Measurements from ENCODE around the gene DNAJB6. TPM values are rescaled to one million over a fixed set of nuclear protein-coding genes. Genes with fewer than 3 reads are reported as not detected.
"Not testable (repeated sequence)": the region's sequence is repeated elsewhere in the genome, so short reads cannot be mapped to it uniquely, and the experiment has no call there.

Gene DNAJB6
- total and polyA plus RNA-seq, 5 donors from 2014 or later: 115 to 250 (median 121) TPM

GRCh38 chr7:157310676-157311185 is 26.1 kb upstream of the DNAJB6 start:
- H3K36me3 Mint-ChIP-seq: no peaks in the 10 kb centered on the region
- H3K27ac Mint-ChIP-seq: peak overlapping the region in 1 of 3 donors; percentile 7
- H3K9me3 ChIP-seq (ENCODE audit: control insufficient read depth in 2 of 2, low read length in 2 of 2): no peaks in the 10 kb centered on the region
- no peak overlapping the region for H3K27ac ChIP-seq (ENCODE audit: insufficient read depth, low read length, poor library complexity, severe bottlenecking)
- no peak overlapping the region for H3K4me3 ChIP-seq (ENCODE audit: low read depth, low read length)
- no peaks in the 10 kb centered on the region for H3K36me3 ChIP-seq (ENCODE audit: control insufficient read depth, insufficient read depth, low read length)
- H3K4me3 Mint-ChIP-seq: no peak overlapping the region
- no peak for DNase-seq
- peaks cover 3% of the 10 kb centered on the region for H3K4me1 ChIP-seq (ENCODE audit: control insufficient read depth, insufficient read depth, low read length, poor library complexity, severe bottlenecking)
- peaks cover 9% of the 10 kb centered on the region for H3K27me3 Mint-ChIP-seq
- H3K27me3 ChIP-seq (ENCODE audit: control insufficient read depth, insufficient read depth, low read length): no peaks in the 10 kb centered on the region
- H3K9me3 Mint-ChIP-seq: no peaks in the 10 kb centered on the region
- H3K4me1 Mint-ChIP-seq: peaks cover 0 to 15% (median 4%) of the 10 kb centered on the region in 4 donors
- ATAC-seq (ENCODE audit: low read depth in 2 of 2): no peak

DNA sequence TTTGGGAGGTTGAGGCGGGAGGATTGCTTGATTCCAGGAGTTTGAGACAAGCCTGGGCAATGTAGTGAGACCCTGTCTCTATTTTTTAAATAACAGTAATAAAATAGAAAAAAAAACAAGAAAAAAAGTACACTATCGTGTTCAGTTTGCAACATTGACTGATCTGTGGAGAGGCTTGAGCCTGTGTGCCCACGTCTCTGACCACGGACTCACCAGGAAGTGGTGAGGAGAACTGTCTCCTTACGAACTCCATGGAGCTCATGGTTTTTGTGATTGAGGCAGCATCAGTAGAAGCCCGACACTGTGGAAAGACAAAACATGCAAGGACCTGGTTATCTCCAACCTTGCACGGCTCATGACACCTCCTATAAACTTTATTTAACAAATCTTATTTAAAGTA is 23.9 kb upstream of the DNAJB6 start:
- Mint-ChIP-seq H3K27ac (no peak overlapping the region), H3K4me3 (no peak overlapping the region), H3K36me3 (no peaks in the 10 kb centered on the region), H3K4me1 (peaks cover 0 to 2% (median under 1%) of the 10 kb centered on the region in 4 donors), H3K27me3 (peaks cover 8% of the 10 kb centered on the region), H3K9me3 (no peaks in the 10 kb centered on the region)
- Histone ChIP-seq H3K4me3 (ENCODE audit: low read depth, low read length) (no peak overlapping the region), H3K4me1 (ENCODE audit: control insufficient read depth, insufficient read depth, low read length, poor library complexity, severe bottlenecking) (no peaks in the 10 kb centered on the region), H3K27me3 (ENCODE audit: control insufficient read depth, insufficient read depth, low read length) (no peaks in the 10 kb centered on the region), H3K36me3 (ENCODE audit: control insufficient read depth, insufficient read depth, low read length) (no peaks in the 10 kb centered on the region), H3K27ac (ENCODE audit: insufficient read depth, low read length, poor library complexity, severe bottlenecking) (no peak overlapping the region), H3K9me3 (ENCODE audit: control insufficient read depth in 2 of 2, low read length in 2 of 2) (no peaks in the 10 kb centered on the region)
- no peak for DNase-seq
- ATAC-seq (ENCODE audit: low read depth in 2 of 2): no peak

GRCh38 chr7:157313645-157314044 is 23.2 kb upstream of the DNAJB6 start:
- Histone ChIP-seq H3K4me1 (ENCODE audit: control insufficient read depth, insufficient read depth, low read length, poor library complexity, severe bottlenecking) (no peaks in the 10 kb centered on the region), H3K27me3 (ENCODE audit: control insufficient read depth, insufficient read depth, low read length) (no peaks in the 10 kb centered on the region), H3K4me3 (ENCODE audit: low read depth, low read length) (no peak overlapping the region), H3K27ac (ENCODE audit: insufficient read depth, low read length, poor library complexity, severe bottlenecking) (no peak overlapping the region), H3K36me3 (ENCODE audit: control insufficient read depth, insufficient read depth, low read length) (no peaks in the 10 kb centered on the region), H3K9me3 (ENCODE audit: control insufficient read depth in 2 of 2, low read length in 2 of 2) (no peaks in the 10 kb centered on the region)
- no peak overlapping the region for H3K4me3 Mint-ChIP-seq
- no peaks in the 10 kb centered on the region for H3K9me3 Mint-ChIP-seq
- no peaks in the 10 kb centered on the region for H3K36me3 Mint-ChIP-seq
- DNase-seq (no peak), ATAC-seq (ENCODE audit: low read depth in 2 of 2) (no peak)
- peaks cover 8% of the 10 kb centered on the region for H3K27me3 Mint-ChIP-seq
- H3K4me1 Mint-ChIP-seq: peaks cover 0 to 2% (median 0%) of the 10 kb centered on the region in 4 donors
- no peak overlapping the region for H3K27ac Mint-ChIP-seq

DNA sequence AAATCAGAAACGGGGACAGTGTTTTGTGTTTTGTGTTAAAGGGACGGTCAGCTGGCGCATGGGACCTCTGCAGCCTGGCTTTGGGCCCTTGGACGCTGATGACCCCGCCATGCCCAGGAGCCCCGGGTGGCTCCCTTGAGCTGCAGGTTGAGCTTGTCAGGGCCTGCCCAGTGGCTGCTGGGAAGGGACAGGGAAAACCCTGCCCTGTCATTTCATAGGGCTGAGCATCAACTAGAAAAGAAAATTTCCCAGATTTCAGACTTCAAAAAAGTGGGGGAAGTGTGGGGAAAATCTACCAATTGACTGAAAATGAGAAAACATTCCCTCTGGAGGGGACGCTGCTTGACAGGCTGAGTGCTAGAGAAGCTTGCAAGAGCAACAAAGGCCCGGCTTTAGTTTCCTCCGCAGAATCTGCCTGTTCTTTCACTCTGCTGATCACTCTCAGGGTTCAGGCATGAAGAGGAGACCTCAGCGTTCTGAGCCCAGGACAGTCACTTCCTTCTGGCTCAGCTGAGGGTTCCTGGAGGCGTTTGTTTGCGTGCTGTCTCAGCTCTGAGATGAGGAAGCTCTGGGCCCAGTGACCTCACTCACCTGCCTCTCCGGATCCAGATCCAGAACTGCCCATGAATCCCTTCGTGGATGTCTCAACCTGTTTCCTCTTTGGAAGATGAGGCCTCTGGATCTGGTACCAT is 18.6 kb upstream of the DNAJB6 start:
- DNase-seq: no peak
- H3K27ac ChIP-seq (ENCODE audit: insufficient read depth, low read length, poor library complexity, severe bottlenecking): no peak overlapping the region
- no peak overlapping the region for H3K4me3 ChIP-seq (ENCODE audit: low read depth, low read length)
- peaks cover 4% of the 10 kb centered on the region for H3K27me3 Mint-ChIP-seq
- H3K36me3 ChIP-seq (ENCODE audit: control insufficient read depth, insufficient read depth, low read length): no peaks in the 10 kb centered on the region
- H3K9me3 Mint-ChIP-seq: no peaks in the 10 kb centered on the region
- ATAC-seq (ENCODE audit: low read depth in 2 of 2): peak in 1 of 2 donors; percentile 52
- no peaks in the 10 kb centered on the region for H3K36me3 Mint-ChIP-seq
- H3K27me3 ChIP-seq (ENCODE audit: control insufficient read depth, insufficient read depth, low read length): no peaks in the 10 kb centered on the region
- no peaks in the 10 kb centered on the region for H3K9me3 ChIP-seq (ENCODE audit: control insufficient read depth in 2 of 2, low read length in 2 of 2)
- H3K4me1 Mint-ChIP-seq: peaks cover 0 to 5% (median 0%) of the 10 kb centered on the region in 4 donors
- H3K4me1 ChIP-seq (ENCODE audit: control insufficient read depth, insufficient read depth, low read length, poor library complexity, severe bottlenecking): no peaks in the 10 kb centered on the region
- no peak overlapping the region for H3K27ac Mint-ChIP-seq
- H3K4me3 Mint-ChIP-seq: no peak overlapping the region

- Mint-ChIP-seq H3K27ac (no peak overlapping the region), H3K36me3 (no peaks in the 10 kb centered on the region), H3K27me3 (peaks cover 9% of the 10 kb centered on the region), H3K4me1 (peaks cover 0 to 5% (median 1%) of the 10 kb centered on the region in 4 donors), H3K9me3 (no peaks in the 10 kb centered on the region), H3K4me3 (no peak overlapping the region)
- Histone ChIP-seq H3K36me3 (ENCODE audit: control insufficient read depth, insufficient read depth, low read length) (no peaks in the 10 kb centered on the region), H3K4me1 (ENCODE audit: control insufficient read depth, insufficient read depth, low read length, poor library complexity, severe bottlenecking) (no peaks in the 10 kb centered on the region), H3K27me3 (ENCODE audit: control insufficient read depth, insufficient read depth, low read length) (no peaks in the 10 kb centered on the region), H3K9me3 (ENCODE audit: control insufficient read depth in 2 of 2, low read length in 2 of 2) (no peaks in the 10 kb centered on the region), H3K27ac (ENCODE audit: insufficient read depth, low read length, poor library complexity, severe bottlenecking) (no peak overlapping the region), H3K4me3 (ENCODE audit: low read depth, low read length) (no peak overlapping the region)
- no peak for ATAC-seq (ENCODE audit: low read depth in 2 of 2)
- no peak for DNase-seq
Observed at GRCh38 chr7:157320608-157320980, 16.2 kb upstream of the DNAJB6 start.

GRCh38 chr7:157323401-157323800 is 13.4 kb upstream of the DNAJB6 start:
- Histone ChIP-seq H3K4me3 (ENCODE audit: low read depth, low read length) (no peak overlapping the region), H3K4me1 (ENCODE audit: control insufficient read depth, insufficient read depth, low read length, poor library complexity, severe bottlenecking) (no peaks in the 10 kb centered on the region), H3K27me3 (ENCODE audit: control insufficient read depth, insufficient read depth, low read length) (no peaks in the 10 kb centered on the region), H3K27ac (ENCODE audit: insufficient read depth, low read length, poor library complexity, severe bottlenecking) (no peak overlapping the region), H3K36me3 (ENCODE audit: control insufficient read depth, insufficient read depth, low read length) (no peaks in the 10 kb centered on the region), H3K9me3 (ENCODE audit: control insufficient read depth in 2 of 2, low read length in 2 of 2) (no peaks in the 10 kb centered on the region)
- Mint-ChIP-seq H3K9me3 (no peaks in the 10 kb centered on the region), H3K36me3 (no peaks in the 10 kb centered on the region), H3K27me3 (peaks cover 5% of the 10 kb centered on the region), H3K4me1 (peaks cover 0 to 5% (median 2%) of the 10 kb centered on the region in 4 donors), H3K27ac (no peak overlapping the region), H3K4me3 (no peak overlapping the region)
- ATAC-seq (ENCODE audit: low read depth in 2 of 2): no peak
- no peak for DNase-seq

- no peak overlapping the region for H3K4me3 ChIP-seq (ENCODE audit: low read depth, low read length)
- H3K27me3 ChIP-seq (ENCODE audit: control insufficient read depth, insufficient read depth, low read length): no peaks in the 10 kb centered on the region
- no peaks in the 10 kb centered on the region for H3K9me3 ChIP-seq (ENCODE audit: control insufficient read depth in 2 of 2, low read length in 2 of 2)
- H3K9me3 Mint-ChIP-seq: peaks cover 0 to 2% (median 0%) of the 10 kb centered on the region in 7 donors
- H3K36me3 ChIP-seq (ENCODE audit: control insufficient read depth, insufficient read depth, low read length): no peaks in the 10 kb centered on the region
- ATAC-seq (ENCODE audit: low read depth in 2 of 2): no peak
- no peak overlapping the region for H3K27ac ChIP-seq (ENCODE audit: insufficient read depth, low read length, poor library complexity, severe bottlenecking)
- no peaks in the 10 kb centered on the region for H3K36me3 Mint-ChIP-seq
- no peak for DNase-seq
- peaks cover 0 to 3% (median 0%) of the 10 kb centered on the region in 4 donors for H3K4me1 Mint-ChIP-seq
- H3K27ac Mint-ChIP-seq: no peak overlapping the region
- H3K4me3 Mint-ChIP-seq: no peak overlapping the region
- H3K4me1 ChIP-seq (ENCODE audit: control insufficient read depth, insufficient read depth, low read length, poor library complexity, severe bottlenecking): no peaks in the 10 kb centered on the region
- H3K27me3 Mint-ChIP-seq: peaks cover 26% of the 10 kb centered on the region
Observed at GRCh38 chr7:157329447-157329846, 7.4 kb upstream of the DNAJB6 start.

DNA sequence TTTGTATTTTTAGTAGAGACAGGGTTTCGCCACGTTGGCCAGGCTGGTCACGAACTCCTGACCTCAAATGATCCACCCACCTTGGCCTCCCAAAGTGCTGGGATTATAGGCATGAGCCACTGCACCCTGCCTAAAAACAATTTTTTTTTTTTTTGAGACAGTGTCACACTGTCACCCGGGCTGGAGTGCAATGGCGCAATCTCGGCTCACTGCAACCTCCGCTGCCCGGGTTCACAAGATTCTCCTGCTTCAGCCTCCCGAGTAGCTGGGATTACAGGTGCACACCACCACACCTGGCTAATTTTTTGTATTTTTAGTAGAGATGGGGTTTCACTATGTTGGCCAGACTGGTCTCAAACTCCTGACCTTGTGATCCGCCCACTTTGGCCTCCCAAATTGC is 6.2 kb upstream of the DNAJB6 start:
- not testable (repeated sequence) for H3K27ac Mint-ChIP-seq; H3K27me3 ChIP-seq (ENCODE audit: control insufficient read depth, insufficient read depth, low read length); H3K36me3 ChIP-seq (ENCODE audit: control insufficient read depth, insufficient read depth, low read length); ATAC-seq (ENCODE audit: low read depth in 2 of 2); DNase-seq; H3K36me3 Mint-ChIP-seq; H3K4me3 ChIP-seq (ENCODE audit: low read depth, low read length); H3K27ac ChIP-seq (ENCODE audit: insufficient read depth, low read length, poor library complexity, severe bottlenecking); H3K9me3 Mint-ChIP-seq; H3K4me3 Mint-ChIP-seq; H3K4me1 Mint-ChIP-seq; H3K4me1 ChIP-seq (ENCODE audit: control insufficient read depth, insufficient read depth, low read length, poor library complexity, severe bottlenecking); H3K9me3 ChIP-seq (ENCODE audit: control insufficient read depth in 2 of 2, low read length in 2 of 2)
- H3K27me3 Mint-ChIP-seq: peaks cover 29% of the 10 kb centered on the region
